NCI-H446 treated with DMSO at 0.1 percent for 48 hours (cell line): ENCODE results near the gene CEP63.
"Not testable (repeated sequence)": the region's sequence is repeated elsewhere in the genome, so short reads cannot be mapped to it uniquely, and the experiment has no call there.

ENCODE experiments used
- DNase-seq: peaks from one replicate; lab custom pipeline; 2025; lab: John Stamatoyannopoulos, UW

The CEP63 gene

GRCh38 chr3:134516905-134517304 is 31.0 kb downstream of the CEP63 start:
- no peak for DNase-seq

DNA sequence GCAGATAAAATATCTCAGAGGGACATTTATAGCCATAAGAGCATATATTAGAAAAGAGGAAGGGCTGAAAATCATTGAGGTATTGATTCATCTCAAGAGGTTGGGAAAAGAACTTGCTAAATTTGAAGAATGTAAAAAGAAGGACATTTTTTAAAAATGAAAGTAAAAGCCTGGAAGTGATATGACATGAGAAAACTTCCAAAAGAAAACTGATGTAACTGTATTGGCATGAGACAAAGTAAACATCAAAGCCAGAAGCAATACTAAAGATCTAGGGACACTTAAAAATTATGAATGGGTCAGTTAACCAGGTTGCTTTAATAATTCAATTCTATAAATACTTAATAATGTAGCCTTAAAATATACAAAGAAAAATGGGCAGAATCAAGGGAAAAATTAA is 31.9 kb downstream of the CEP63 start:
- no peak for DNase-seq

DNA sequence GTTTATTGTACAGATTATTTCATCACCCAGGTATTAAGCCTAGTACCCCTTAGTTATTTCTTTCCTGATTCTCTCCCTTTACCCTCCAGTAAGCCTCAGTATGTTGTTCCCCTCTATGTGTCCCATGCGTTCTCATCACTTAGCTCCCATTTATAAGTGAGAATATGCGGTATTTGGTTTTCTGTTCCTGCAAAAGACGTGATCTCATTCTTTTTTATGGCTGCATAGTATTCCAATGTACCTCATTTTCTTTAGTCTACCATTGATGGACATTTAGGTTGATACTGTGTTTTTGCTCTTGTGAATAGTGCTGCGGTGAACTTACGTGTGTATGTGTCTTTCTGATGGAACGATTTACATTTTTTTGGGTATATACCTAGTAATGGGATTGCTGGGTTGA is 36.7 kb downstream of the CEP63 start:
- no peak for DNase-seq

GRCh38 chr3:134525293-134525692 is 39.4 kb downstream of the CEP63 start:
- no peak for DNase-seq

- no peak for DNase-seq
Observed at GRCh38 chr3:134526319-134526718, 40.5 kb downstream of the CEP63 start.

DNA sequence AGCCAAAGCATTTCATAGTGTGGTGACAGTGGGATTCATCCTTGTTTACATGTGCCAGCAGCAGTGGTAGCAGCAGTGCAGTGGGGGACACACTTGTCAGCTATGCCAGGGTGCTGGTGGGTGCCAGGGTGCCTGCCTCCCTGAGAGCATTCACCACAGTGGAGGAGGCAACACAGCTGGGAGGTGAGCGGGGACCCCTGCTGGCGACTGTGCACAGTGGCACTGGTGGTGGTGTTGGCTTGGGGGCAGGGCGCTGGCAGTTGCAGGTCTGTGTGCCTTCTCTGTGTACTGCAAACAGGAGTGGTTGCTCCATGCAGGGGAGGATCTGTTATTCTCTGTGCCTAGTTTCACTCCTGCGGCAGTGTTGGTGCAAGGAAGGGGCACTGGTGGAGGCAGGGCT is 41.2 kb downstream of the CEP63 start:
- no peak for DNase-seq

DNA sequence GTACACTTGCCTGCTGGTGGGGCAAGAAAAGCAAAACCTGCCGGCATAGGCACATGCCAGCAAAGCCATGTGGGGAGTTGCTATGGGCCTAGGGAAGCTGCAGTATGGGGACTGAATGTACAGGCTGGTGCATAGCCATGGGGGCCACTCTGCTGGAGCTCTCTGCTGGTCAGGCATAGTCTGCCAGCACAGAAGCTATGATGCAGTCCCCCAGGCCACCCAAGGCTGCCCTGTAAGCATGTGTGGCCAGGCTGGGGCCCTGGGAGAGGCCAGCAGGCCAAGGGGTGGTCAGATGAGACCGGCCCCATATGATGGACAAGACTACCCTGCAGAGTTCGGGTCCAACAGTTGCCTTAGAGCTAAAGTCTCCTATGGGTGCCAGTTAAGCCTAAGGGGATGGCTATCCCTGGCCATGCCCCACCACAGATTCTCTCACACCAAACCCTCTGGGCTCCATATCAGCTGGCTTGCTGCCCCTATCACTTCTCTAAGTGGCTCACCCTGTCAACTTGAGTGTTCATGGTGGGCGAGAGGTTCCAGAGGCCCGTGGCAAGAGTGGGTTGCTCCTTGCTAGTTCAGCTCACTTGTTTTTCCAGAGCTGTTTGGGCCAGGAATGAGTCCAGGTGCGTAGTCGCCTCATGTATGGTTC is 41.8 kb downstream of the CEP63 start:
- no peak for DNase-seq

DNA sequence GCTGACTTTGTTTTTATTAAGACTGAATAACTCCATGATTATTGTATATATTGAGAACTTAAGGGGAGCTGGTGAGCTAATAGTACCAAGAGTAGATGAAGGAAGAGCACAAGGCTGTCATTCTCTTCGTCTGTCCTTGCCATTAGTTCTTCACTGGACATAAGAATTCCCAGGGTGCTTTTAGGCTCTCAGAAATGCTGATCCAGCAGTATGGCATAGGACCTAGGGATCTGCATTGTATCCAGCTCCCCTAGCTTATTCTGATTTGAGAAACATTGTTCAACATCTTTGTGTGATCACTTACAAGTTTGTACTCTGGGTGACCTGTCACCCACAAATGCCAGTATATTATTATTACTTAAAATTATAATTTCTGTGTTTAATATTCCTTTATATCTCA is 47.6 kb downstream of the CEP63 start:
- DNase-seq, result no peak

DNA sequence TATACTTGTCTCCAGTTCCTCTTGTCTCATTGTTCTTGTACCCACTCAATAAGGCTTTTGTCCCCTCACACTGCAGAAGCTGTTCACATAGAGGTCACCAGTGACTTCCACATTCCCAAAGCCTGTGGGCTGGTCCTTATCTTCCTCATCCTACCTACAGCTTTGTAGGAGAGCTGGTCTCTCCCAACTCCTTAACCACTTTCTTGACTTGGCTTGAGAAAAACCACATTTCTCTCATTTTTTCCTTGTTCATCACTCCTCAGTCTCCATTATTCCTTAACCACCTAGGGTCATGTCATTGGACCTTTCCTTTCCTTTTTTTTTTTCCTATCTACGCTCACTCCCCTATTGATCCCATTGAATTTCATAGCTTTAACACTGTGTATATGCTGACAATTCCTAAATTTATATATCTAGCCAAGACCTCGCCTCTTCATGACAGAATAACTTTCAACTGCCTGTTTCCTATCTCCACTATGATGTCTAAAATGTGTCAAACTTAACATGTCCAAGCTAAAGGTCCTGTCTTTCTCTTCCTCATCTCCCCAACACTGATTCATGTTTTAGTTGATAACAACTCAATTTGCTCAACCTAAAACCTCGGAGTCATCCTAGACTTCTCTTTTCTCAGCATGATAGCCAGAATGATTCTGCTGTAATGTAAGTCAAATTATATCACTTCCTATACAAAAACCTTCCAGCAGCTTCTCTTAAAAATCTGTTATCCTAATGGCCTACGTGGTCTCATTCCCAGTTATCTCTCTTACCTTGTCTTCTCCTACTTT is 49.5 kb downstream of the CEP63 start:
- DNase-seq, result no peak

DNA sequence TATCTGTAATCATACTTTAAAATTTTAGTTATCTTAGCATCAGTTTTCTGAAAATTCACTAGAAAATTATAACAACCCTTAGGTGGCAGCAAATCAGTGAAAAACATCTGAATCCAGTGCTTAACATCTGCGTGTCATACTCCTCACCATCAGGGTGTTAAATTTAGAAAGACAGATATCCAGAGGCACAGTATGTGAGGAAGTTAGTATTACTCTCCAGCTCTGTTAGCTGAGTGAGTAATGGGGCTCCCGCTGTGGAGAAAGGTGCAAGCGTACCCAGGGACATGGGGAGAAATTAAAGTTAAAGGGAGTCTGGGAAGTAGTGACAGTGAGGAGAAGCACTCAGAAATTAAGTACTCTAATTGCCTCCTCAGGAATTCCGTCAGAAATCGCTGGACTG is 50.9 kb downstream of the CEP63 start:
- DNase-seq, result no peak

DNA sequence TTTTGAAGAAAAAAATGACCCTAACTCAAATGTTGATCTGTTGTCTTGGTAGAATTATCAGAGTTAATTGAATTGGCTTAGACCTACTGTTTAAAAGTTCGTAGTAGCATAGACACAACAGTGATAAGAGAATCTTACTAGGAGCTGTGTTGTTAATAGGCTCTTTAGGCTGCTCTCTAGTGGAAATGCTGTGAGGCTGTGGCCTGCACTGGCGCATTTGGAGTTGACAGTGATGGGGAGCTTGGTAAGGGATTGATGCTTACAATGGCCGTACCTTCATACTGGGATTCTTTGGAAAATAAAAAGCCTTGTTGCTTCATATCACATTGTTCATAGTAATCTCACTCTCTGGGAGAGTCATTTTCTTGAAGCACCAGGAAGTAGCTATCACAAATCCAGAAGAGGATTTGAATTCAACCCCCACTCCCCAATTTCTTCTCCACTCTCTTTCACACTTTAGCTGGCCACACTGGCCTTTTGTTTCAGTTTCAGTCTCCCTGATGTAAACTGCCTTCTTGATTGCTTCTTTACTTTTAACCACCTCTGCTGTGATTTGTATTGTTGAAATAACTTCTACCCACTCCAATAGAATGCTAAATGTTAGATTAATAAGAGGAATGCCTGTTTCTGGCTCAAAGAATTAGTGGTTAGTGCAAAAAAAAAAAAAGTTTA is 56.6 kb downstream of the CEP63 start:
- no peak for DNase-seq

GRCh38 chr3:134543113-134543512 is 57.3 kb downstream of the CEP63 start:
- no peak for DNase-seq

- no peak for DNase-seq
Observed at GRCh38 chr3:134544316-134544715, 58.5 kb downstream of the CEP63 start.

GRCh38 chr3:134544783-134545182 is 58.9 kb downstream of the CEP63 start:
- not testable (repeated sequence) for DNase-seq

GRCh38 chr3:134545818-134546217 is 60.0 kb downstream of the CEP63 start:
- no peak for DNase-seq

DNA sequence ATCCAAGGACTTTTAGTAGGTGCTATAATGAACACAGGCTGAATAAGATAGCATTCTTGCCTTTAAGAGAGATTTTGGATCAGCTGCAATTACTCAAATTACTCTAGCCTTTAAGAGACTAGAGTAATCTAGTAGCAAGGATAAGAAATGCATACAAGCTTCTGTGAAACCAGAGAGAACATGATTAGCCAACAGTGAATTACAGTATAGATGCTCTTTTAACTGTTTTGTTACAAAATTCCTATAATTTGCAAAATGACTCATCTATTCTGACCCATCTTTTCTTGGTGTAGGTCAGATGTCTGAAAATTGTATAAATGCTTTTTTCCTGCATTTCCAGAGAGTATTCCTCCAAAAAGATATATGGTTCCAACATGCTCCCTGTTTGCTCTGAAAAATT is 66.9 kb downstream of the CEP63 start:
- no peak for DNase-seq

DNA sequence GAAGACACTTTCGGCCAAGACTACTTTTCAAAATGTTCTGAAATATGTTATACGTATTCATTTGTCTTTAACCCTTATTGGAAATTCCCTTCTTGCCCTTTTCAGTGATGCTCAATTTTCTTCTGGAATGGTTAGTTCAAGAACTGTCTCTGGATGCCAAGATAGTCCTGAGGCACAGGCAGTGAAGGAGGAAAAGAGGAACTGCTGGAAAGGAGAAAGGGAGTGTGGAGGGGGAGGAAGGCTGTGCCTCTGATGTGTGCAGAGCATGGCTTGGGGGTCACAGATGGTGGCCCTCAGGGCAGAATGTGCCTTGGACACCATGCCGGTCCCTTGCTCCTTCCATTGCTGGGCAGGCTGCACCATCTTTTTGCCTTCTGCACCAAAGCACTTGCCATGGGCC is 73.7 kb downstream of the CEP63 start:
- no peak for DNase-seq

DNA sequence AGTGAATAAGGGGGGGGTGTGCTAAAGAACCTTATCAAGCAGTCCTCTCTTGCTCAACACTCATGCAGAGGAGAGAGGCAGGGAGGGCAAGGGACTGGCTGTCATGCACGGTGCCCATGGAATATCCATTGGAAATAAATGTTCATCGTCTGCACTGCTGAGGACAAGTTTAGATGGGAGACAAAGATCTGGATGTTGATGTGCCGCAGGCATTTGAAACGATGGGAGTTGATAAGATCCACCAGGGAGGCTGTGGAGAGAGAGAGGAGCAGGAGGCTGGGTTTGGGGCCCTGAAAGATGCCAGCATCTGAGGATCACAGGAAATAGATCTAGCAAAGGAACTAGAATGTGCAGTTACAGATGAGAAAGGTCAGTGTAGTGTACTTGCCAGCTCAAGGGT is 76.2 kb downstream of the CEP63 start:
- DNase-seq, result no peak

GRCh38 chr3:134563601-134564000 is 77.7 kb downstream of the CEP63 start:
- no peak for DNase-seq

- DNase-seq, result no peak
Observed at GRCh38 chr3:134564991-134565390, 79.1 kb downstream of the CEP63 start.

- no peak for DNase-seq
Observed at GRCh38 chr3:134567605-134568004, 81.7 kb downstream of the CEP63 start.

GRCh38 chr3:134568790-134569189 is 82.9 kb downstream of the CEP63 start:
- no peak for DNase-seq

DNA sequence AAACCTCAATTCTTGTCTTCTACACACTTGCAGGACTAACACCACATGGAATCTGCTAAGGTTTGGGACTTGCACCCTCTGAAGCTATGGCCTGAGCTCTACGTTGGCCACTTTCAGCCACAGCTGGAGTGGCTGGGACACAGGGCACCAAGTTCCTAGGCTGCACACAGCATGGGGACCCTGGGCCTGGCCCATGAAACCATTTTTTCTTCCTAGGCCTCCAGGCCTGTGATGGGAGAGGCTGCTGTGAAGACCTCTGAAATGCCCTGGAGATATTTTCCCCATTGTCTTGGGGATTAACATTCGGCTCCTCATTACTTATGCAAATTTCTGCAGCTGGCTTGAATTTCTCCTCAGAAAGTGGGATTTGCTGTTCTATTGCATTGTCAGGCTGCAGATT is 84.0 kb downstream of the CEP63 start:
- not testable (repeated sequence) for DNase-seq
